GM19240 (cell line): ENCODE data around the gene MYO1C.
"Not testable (repeated sequence)": the region's sequence is repeated elsewhere in the genome, so short reads cannot be mapped to it uniquely, and the experiment has no call there.

Source experiments
- DNase-seq: peaks from one replicate; pipeline ENCODE4 v3.0.0; 2011; ENCODE audit warnings: low spot score; ENCODE audit not compliant: insufficient read length

MYO1C gene, protein sequence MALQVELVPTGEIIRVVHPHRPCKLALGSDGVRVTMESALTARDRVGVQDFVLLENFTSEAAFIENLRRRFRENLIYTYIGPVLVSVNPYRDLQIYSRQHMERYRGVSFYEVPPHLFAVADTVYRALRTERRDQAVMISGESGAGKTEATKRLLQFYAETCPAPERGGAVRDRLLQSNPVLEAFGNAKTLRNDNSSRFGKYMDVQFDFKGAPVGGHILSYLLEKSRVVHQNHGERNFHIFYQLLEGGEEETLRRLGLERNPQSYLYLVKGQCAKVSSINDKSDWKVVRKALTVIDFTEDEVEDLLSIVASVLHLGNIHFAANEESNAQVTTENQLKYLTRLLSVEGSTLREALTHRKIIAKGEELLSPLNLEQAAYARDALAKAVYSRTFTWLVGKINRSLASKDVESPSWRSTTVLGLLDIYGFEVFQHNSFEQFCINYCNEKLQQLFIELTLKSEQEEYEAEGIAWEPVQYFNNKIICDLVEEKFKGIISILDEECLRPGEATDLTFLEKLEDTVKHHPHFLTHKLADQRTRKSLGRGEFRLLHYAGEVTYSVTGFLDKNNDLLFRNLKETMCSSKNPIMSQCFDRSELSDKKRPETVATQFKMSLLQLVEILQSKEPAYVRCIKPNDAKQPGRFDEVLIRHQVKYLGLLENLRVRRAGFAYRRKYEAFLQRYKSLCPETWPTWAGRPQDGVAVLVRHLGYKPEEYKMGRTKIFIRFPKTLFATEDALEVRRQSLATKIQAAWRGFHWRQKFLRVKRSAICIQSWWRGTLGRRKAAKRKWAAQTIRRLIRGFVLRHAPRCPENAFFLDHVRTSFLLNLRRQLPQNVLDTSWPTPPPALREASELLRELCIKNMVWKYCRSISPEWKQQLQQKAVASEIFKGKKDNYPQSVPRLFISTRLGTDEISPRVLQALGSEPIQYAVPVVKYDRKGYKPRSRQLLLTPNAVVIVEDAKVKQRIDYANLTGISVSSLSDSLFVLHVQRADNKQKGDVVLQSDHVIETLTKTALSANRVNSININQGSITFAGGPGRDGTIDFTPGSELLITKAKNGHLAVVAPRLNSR

GRCh38 chr17:1492249-1493206 lies at the start of gene MYO1C:
Gene MYO1C, minus strand, starts transcription at chr17:1492686. Its CDS starts 199 bp downstream, at chr17:1492487.
- DNase-seq, result no peak

DNA sequence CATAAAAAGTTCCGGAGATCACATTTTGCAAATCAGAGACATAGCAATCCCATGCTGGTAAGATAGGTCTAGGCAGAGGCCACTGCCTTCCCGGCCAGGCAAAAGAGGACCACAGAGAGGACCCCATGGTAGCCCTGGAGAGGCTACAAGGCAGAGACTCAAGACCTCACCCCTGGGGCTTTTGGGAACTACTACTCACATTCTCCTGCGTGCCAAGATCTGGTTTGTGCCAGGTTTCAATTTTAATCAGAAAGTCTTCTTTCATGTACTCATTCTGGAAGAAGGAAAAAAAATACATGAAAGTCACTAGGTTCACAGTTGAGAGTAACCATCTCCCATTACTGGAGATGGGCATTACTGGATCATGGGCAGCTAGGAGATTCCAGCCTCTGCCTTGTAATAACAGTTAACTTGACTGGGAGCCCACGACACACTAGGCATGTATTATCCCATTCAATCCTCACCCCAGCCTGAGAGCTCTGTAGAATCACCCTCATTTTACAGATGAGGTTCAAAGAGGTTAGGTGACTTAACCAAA lies 49.0 kb upstream of the MYO1C start:
- no peak for DNase-seq

DNA sequence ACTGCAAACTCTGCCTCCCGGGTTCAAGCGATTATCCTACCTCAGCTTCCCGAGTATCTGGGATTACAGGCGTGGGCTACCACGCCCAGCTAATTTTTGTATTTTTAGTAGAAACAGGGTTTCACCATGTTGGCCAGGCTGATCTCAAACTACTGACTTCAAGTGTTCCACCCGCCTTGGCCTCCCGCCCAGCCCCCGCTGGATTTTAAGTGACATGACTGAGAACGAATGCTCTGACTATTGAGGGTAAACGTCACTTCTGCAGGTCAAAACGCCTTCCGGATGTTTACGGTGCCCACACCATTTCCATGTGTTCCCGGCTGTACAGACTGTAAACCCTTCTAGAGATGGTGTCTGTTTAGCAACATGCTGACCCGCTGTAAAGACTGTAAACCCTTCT lies 47.3 kb upstream of the MYO1C start:
- no peak for DNase-seq

DNA sequence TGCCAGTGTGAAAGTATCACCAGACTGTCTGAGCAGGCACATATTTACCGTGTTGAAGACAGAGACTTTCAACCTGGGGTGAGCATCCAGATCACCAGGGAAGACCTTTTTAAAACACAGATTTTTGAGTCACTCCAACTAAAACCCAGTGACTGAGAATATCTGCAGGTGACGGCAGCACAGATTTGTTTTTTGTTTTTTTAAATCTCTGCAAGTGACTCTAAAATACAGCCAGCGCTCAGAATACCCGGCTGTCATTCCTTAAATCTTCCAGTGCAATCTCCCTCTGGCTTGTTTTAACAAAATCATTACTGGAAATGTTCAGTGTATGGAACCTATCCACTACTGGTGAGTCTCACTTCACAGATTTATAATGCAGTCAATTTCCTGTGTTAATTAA lies 43.3 kb upstream of the MYO1C start:
- DNase-seq, result no peak

DNA sequence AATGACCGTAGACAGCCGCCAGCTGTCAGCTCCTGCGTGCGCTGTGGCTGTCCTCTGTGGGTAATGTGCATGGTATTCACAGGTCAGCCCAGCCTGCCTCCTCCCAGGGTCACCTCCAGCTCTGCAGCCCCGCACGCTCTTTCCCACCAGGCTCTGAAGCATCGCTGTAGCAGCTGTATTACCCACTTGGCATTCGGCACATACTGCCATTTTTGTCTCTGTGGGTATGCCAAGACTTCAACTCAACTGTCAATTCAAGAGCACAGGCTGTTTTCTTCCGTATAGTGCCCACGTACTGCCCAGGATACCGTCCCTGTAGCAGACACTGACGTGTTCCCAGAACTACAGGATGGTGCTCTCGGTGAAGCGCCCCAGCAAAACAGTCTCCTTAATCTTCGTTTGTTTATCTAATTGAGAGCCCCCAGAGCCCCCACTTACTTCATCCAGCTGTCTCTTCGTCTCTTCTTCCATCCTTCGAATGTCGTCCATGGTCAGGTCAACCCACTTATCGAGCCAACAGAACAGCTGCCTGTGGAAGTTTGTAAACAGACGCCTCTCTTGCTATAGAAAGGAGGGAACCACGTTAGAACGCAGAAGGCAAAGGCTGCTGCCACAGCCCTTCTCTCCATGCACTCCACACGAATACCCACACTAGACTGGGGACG lies 41.3 kb upstream of the MYO1C start:
- no peak for DNase-seq

- DNase-seq, result no peak
Measured at GRCh38 chr17:1532836-1533602, 40.5 kb upstream of the MYO1C start.

DNA sequence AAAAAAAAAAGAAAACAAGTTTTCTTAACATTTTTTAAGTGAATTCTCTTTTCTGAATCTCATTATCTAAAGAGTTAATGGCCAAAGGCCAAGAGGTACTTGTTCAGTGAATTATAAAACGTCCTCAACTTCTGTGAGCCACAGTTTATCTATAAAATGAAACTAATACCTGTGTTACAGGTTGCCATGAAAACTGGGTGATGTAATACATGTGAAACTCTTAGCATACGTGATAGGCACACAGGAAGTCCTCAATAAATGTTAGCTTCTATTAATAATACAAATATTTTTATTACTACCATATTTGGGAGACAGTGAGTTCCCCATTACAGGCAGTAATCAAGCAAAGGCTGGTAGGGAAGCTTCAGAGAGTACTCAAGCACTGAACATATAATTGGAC lies 37.4 kb upstream of the MYO1C start:
- DNase-seq, result no peak

DNA sequence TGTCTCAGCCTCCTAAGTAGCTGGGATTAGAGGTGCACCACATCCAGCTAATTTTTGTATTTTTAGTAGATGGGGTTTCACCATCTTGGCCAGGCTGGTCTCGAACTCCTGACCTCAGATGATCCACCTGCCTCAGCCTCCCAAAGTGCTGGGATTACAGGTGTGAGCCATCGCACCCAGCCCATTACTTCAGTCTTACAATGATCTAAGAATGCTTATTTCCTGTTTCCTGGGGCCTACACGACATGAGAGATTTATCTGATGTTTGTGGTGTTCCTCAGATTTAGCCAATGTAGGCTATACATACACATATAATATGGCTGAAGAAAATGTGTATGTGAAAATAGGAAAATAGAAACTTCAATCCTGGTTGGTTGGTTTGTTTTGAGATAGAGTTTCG lies 34.4 kb upstream of the MYO1C start:
- not testable (repeated sequence) for DNase-seq

- DNase-seq, result no peak
Measured at GRCh38 chr17:1522626-1523025, 30.1 kb upstream of the MYO1C start.

- no peak for DNase-seq
Measured at GRCh38 chr17:1521086-1521640, 28.7 kb upstream of the MYO1C start.

DNA sequence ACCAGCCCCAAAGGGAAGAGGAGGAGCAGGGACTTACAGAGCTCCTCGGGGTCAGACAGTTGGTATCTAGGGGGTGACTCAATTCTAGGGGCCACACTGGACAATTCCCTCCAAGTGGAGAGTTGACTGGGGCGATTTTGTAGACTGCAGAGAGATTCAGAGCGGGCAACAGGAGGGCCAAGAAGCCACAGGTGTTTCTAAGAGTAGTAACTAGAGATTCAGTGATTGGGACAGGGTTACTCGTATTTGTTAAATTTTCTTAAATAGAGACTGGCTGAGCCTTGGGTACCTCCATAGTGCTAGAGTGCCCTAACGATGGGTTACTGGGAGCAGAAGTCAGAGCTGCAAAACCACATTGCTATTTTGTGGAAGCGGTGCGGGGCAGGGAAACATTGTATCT lies 27.2 kb upstream of the MYO1C start:
- no peak for DNase-seq

DNA sequence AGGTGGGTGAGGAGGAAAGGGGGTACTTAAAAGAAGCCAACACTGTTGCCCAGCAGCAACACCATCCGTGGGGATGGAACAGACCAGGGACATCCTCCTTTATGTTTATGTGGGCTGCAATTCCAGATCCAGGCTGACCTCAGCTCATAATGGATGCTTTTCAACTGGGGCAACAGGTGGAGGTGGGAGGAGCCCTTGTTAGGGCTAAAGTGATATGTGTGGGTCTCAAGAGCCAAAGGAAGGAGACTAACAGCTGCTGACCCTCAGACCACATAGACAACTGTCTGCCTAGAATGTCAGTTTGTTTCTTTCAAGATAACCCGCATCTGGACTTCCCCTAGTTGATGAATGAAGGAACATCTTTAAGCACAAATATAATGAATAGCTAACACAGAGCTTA lies 25.9 kb upstream of the MYO1C start:
- no peak for DNase-seq

DNA sequence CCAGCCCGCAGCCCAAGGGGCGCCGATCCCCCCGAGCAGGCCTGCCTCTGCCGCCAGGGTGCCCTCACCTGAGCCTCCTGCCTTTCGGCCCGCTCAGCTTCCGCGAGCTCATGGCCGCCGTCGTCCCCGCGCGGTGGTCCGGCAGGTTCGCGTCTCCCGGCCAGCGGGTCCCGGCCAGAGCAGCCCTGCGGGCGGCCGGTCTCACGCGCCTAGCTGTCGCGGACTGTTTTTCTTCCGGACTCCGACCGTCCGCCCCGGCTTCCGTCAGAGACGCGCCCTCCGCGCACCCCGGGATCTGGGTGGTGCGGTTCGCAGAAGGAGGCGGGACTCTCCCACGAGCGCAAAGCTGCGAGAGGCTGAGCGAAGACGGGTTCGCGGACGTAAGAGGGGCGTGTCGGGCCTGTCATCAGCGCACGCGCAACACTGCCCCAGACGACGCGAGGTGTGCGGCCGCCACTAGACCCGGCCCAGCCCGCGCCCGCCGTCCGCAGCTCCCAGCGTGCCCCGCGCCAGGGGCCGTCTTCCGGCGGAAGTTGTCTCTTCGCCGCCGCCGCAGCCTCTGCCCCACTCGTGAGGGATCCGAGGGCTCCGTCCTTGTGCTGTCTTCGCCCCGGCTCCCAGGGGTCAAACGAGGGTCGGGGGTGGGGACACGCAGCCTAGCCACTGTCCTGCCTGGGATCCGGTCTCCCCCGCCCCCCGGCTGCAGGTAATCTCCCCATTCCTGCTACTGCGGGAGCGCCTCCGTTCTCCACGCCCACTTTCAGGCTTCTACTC lies 24.1 kb upstream of the MYO1C start, which contains the start of gene INPP5K:
Gene INPP5K (minus strand): TSS at position 225 of the 774 bp plus-strand sequence. CDS start 113 bp downstream, at position 112.
- peak; percentile 98 for DNase-seq

- DNase-seq, result peak; percentile 68
Measured at GRCh38 chr17:1515640-1516387, 23.3 kb upstream of the MYO1C start.

GRCh38 chr17:1512351-1512750 lies 19.9 kb upstream of the MYO1C start:
- DNase-seq, result no peak

- DNase-seq, result no peak
Measured at GRCh38 chr17:1511756-1512321, 19.4 kb upstream of the MYO1C start.

DNA sequence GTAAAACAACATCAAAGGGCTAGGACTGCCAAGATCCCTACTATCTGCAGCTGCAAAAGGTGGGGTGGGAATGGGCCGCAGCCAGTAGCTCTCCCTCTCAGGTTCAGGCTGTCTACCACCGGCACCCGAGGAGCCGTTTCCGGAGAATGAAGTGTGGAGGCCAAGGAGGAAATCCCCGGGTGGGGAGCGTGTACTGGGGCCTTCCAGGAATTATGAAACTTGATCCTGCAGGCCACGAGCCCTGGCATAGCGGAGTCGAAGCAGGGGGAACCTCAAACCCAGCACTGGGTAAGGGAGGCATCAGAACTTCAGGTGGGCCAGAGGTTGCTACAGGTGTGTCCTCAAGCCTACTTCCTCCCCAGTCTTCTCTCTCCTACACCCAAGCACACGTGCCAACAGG lies 18.8 kb upstream of the MYO1C start:
- DNase-seq, result no peak
